T-helper 22 cell (primary cell): ENCODE measurements around the gene YWHAE.
A peak's percentile ranks its signal among the peaks of the same experiment; 100 is the strongest.
"Not testable (repeated sequence)": the region's sequence is repeated elsewhere in the genome, so short reads cannot be mapped to it uniquely, and the experiment has no call there.

ENCODE experiments used
- DNase-seq: peaks from one replicate; pipeline ENCODE4 v3.0.0-alpha.2; 2020; ENCODE audit warnings: low read depth

YWHAE gene

DNA sequence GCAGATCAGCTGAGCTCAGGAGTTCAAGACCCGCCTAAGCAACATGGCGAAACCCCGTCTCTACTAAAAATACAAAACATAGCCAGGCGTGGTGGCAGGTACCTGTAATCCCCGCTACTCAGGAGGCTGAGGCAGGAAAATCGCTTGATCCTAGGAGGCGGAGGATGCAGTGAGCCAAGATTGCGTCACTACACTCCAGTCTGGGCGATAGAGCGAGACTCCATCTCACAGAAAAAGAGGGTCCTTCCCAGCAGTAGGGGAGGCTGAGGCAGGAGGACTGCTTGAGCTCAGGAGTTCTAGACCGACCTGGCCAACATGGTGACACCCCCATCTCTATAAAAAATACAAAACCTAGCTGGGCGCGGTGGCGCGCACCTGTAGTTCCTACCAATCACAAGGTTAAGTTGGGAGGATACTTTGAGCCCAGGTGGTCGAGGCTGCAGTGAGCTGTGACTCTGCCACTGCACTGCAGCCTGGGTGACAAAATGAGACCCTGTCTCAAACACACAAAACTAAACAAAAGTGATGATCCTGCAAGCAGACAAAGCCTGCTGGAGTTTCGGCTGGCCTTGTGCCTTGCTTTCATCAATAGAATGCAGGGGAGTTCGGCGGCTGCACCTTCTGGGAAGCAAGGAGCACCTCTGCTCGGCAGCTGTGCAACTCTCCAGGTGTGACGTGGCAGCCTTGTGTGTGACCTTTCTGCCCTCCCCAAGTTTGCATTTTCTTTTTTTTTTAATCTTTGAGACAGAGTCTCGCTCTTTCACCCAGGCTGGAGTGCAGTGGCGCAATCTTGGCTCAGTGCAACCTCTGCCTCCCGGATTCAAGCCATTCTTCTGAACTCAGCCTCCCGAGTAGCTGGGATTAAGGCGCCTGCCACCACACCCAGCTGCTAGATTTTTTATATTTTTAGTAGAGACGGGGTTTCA lies 12.4 kb upstream of the YWHAE start:
- DNase-seq = no peak

DNA sequence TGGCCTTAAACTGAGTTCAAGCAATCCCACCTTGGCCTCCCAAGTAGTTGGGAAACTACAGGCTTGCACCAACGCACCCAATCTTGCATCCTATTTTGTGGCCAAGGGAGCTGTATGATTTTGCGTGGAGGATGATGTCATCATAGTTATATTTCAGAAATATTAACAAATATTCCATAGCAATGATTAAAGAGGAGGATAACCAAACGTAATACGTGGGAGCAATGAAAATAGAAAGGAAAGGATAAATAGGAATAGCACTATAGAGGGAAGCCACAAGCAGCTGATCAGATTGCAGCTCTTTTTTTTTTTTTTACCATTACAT lies 2.2 kb upstream of the YWHAE start:
- no peak for DNase-seq

DNA sequence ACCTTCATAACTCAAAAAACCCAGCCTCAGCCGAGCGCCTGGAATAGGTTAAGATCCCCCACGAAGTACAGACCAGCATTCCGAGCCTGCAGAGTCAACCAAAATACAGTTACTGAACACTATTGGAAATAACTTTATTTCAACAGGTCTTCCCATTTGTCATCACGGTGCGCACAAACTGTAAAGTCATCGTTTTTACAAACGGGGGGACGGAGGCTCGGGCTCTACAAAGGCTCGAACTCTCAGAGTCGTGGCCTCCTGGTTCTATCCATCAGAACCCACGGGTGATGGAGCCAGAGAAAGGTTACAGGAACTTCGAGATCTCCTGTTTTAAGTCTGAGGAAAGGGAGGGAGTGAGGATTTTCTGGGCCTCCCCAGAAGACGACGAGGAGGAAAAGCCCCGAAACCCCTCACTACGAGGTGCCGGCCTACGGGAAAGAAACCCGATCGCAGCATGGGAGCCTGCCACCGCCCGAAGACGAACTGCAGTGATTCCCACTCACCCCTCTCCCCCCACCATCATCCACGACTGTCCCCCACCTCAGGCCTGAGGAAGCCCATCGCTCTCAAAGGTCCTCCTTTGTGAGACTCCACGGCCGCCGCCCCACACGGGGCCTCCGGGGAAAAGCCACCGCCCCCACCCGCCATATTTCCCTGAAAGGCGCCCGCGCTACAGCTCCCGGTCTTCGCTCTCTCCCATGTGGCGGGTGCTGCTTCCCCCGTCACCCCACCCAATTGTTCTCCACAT lies 917 bp downstream of the YWHAE start:
- no peak for DNase-seq

DNA sequence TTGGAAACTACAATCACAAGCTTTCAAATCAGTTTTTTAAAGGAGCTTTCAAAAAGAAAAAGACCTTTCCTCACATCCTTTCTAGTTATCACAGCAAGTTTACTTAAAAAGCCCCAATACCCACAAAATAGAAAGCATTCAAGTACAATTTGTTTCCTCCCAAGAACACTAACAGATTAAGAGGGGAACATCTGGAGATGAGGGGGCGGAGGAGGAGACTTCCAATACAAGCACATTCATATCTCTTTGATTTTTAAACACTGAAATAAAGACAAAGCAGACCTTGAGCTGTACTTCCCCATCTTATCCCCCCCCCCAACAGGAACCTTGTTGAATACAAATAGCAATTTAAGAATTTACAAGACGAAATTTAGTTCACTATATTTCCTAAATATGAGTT lies 2.0 kb downstream of the YWHAE start:
- no peak for DNase-seq

DNA sequence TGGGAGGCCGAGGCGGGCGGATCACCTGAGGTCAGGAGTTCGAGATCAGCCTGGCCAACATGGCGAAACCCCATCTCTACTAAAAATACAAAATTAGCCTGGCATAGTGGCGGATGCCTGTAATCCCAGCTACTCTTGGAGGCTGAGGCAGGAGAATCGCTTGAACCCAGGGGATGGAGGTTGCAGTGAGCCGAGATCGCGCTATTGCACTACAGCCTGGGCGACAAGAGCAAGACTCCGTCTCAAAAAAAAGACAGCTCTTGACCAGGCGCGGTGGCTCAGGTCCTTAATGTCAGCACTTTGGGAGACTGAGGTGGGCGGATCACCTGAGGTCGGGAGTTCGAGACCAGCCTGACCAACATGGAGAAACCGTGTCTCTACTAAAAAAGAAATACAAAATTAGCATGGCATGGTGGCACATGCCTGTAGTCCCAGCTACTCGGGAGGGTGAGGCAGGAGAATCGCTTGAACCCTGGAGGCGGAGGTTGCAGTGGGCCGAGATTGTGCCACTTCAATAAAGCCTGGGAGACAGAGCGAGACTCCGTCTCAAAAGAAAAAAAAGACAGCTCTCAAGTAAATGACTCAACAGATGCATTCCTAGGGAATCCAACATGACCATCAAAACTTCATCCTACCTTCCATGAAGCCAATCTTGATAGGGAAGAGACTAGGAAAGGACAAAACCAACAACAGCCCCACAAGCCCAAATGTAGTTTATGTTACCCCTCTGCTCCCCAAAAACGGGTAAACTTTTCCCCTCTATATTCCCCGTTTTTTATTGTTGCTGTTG lies 4.0 kb downstream of the YWHAE start:
- not testable (repeated sequence) for DNase-seq

DNA sequence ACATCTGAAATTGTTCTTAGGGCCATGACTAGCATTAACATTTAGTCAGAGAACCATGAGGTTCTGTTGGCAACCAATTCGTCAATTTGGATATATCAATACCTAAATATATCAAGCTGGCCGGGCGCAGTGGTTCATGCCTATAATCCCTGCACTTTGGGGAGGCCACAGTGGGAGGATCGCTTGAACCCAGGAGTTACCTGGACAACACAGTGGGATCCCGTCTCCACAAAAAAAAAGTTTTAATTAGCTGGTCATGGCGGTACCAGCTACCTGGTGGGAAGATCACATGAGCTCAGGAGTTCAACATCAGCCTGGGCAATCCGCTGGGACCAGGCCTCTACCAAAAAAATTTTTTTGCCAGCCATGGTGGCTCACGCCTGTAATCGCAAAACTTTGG lies 8.4 kb downstream of the YWHAE start:
- DNase-seq = no peak

DNA sequence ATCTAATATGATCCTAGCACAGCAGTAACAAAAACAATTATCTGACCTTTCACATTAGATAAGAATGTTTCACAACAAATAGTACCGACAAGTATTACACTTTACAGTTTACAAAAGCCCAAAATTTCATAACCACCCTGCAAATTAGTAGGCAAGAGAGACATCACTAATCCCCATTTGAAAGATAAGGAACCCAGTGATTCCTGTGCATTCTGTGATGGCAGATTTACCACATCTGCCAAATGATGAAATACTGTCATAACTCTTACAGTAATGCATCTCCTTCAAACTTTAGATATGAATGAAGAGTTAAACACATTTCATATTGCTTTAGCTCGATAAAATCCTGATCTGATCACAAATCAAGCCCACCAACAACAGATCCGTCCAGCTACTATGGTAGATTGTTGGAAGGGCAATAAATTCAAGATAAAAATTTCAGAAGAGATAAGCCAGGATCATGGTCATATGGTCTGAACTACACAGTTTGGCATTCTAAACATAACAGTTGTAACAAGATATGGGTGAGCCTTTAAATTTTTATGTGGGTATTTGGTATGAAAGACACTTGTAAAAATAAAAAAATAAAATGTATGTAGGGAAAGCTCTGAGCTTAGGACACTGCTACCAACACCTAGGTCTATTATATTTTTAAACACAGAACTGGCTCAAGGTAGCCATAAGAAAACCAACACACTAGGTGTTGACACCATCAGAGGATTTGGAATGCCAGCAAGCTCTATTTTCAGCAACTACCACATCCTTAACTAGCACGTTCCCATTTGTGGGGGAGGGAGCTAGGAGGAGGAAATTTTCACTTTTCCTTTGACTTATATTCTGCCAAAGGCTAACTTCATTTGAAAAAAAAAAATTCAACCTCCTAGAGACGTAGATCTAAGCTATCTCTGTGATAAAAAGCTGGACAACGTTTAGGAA lies 9.3 kb downstream of the YWHAE start:
- DNase-seq = no peak

DNA sequence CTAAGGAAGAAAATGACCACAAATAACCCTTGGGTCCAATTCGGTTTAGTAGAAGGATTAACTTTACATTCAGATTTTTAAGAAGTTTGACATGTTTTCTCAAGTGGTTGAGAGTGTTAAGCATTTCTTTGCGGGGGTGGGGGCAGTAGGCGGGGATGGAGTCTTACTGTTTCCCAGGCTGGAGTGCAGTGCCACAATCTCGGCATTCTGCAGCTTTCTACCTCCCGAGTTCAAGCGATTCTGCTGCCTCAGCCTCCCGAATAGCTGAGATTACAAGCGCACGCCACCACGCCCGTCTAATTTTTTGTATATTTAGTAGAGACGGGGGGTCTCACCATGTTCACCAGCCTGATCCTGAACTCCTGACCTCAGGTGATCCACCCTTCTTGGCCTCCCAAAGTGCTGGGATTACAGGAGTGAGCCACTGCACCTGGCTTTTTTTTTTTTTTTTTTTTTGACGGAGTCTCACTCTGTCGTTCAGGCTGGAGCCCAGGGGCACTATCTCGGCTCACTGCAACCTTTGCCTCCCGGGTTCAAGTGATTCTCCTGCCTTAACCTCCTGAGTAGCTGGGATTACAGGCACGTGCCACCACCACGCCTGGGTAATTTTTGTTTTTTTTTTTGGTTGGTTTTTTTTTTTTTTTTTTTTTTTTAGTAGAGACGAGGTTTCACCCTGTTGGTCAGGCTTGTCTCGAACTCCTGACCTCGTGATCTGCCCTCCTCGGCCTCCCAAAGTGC lies 12.4 kb downstream of the YWHAE start:
- DNase-seq = not testable (repeated sequence)

DNA sequence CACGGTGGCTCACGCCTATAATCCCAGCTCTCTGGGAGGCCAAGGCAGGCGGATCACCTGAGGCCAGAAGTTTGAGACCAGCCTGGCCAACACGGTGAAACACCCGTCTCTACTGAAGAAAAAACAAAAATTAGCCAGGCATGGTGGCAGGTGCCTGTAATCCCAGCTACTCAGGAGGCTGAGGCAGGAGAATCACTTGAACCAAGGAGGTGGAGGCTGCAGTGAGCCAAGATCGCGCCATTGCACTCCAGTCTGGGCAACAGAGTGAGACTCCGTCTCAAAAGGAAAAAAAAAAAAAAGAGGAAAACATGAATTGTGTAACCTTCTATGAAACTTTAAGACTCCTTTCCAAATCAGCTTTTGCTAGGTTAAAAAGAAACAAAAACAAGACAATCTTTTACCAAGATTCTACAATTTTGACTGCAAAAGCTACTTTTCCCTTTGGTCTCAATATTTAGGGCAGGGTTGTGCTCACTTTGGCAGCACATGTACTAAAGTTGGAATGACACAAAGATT lies 13.3 kb downstream of the YWHAE start:
- not testable (repeated sequence) for DNase-seq

DNA sequence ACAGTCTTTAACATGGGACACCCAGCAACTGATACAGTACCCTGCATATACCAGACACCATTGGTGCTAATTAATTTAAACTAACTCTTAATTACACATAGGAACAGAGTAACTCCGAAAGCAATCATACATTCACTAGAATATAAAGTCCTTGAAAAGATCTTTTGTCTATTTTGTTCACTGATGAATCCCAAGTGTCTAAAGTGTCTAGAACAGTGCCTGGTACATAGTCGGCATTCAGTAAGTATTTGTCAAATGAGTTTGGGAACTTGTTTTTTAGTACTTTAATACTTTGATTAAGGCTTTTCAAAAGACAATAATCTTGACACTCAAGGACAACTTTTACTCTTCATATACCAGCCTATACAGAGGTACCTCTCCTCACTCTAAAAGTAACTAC lies 13.8 kb downstream of the YWHAE start:
- no peak for DNase-seq

DNA sequence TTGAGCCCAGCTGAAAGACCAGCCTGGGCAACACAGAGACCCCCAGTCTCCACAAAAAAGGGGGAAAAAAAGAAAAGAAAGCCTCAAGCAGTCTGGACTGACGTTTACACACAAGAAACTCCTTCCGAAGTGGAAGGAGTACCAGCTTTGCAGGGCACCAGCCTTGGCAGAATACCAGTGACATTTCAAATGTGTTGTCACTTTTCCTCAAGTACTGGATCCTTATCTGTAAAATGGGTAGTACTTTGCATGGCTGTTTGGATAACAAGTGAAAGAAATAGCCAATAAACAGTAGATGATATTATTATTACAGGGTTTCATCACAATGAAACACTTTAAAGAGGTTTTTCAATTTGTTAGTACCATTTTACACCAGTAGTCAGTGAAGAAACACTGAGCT lies 14.2 kb downstream of the YWHAE start:
- DNase-seq = no peak

DNA sequence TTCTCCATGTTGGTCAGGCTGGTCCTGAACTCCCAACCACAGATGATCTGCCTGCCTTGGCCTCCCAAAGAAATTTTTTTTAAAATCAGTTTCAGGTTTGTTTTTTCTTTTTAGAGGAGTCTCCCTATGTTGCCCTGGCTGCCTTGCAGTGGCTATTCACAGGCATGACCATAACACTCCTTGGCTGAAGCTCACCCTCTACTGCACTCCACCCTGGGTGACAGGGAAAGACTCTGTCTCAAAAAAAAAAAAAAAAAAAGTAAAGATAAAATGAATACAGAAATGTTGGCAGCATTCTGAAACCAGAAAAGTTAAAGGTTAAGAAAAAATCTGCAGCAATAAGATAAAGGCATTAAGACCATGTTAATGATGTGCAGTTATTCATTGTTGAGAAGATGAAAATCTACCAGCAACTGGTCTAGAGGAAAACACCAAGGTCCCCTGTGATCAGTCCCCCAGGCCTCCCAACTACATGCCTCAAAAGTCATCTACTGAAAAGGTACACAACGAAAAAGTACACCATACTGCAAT lies 15.1 kb downstream of the YWHAE start:
- DNase-seq = no peak

DNA sequence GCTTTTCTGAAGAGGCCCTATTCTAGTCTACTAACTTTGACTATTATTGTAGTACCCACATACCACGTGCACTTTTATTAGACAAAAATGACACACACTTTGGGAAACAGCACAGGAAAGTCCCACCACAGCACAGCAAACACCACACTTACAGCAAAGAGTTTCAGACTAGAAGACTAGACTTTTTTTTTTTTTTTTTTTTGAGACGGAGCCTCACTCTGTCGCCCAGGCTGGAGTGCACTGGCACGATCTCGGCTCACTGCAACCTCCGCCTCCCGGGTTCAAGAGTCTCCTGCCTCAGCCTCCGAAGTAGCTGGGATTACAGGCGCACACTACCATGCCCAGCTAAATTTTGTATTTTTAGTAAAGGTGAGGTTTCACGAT lies 20.1 kb downstream of the YWHAE start:
- DNase-seq = peak; percentile 37

DNA sequence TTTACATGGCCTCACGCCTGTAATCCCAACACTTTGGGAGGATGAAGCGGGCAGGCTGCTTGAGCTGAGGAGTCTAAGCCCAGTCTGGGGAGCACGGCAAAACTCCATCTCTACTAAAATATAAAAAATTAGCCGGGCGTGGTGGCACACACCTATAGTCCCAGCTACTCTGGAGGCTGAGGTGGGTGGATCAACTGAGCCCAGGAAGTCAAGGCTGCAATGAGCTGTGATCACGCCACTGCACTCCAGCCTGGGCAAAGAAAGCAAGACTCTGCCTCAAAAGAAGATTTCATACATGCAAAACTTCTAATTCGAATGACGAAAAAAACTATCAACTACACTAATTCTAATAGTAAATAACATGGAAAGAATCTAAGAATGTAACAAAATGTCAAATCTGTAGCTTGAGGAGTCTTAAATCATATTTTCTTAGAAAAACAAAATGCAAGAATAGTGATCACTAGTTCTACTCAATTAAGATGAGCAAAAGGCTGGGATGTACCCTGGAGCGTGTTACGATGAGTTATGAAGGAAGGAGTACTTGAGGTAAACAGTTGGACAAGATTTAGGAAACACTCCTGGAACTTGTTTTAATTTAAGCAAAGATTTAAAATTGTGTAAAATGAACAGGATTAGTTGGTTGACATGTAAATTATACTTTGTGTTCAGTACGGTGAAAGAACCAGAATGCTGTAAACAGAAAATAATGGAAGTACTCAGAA lies 20.7 kb downstream of the YWHAE start:
- no peak for DNase-seq

DNA sequence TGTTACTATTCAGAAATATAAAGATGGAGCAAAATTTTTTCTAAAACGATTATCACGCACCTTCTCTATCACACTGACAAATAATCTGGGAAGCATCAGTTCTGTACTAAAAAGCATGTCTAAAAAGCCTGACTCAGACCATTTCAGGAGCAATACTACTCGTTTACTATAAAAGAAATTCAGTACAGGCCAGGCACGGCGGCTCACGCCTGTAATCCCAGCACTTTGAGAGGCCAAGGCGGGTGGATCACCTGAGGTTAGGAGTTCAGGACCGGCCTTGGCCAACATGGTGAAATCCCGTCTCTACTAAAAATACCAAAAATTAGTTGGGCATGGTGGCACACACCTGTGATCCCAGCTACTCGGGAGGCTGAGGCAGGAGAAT lies 21.6 kb downstream of the YWHAE start:
- not testable (repeated sequence) for DNase-seq

DNA sequence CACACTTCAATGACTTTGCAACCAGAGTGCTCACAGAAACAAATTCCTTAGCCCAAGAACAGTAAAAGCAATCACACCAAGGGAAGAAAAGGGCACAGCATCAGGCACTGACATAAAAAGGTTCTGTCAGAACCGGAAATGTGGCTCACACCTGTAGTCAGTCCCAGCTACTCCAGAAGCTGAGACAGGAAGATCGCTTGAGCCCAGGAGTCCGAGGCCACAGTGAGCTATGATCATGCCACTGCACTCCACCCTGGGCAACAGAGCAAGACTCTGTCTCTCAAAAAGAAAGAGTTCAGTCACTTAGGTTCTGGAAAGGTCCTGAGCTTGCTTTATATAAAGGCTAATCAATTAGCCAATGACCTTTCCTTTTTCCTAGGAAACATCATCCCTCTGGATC lies 22.7 kb downstream of the YWHAE start:
- DNase-seq = no peak

DNA sequence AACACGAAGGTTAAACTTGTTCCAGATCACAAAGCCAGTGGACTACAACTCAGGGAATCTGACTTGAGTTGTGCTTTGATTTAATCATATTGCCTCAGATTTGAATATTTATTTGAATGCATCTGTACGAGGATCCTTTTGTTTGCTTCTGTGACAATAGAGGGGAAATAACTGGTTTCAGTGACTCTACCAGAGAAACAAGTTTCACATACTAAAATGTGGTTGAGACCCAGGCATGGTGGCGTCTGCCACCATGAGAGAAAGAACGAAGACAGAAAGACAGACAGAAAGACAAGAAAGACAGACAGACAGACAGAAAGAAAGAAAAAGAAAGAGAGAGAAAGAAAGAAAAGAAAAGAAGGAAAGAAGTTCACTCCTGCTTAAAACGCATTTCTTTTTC lies 24.0 kb downstream of the YWHAE start:
- DNase-seq = no peak

DNA sequence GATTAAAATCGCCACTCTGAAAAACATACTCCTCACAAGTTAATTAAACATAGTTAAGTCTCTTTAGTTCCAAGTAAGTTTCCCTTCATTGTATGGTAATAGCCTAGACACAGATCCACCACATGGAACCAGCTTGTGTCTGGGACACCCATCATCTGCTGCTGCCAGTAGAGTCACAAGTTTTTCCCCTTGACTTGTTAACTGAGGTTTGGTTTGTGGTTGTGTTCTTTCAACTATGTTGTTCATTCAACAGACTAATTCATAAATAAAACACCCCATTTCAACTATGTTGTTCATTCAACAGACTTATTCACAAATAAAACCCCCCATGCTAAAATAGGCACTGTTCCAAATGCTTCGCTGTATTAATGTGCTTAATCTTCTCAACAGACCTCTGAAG lies 24.4 kb downstream of the YWHAE start:
- no peak for DNase-seq

DNA sequence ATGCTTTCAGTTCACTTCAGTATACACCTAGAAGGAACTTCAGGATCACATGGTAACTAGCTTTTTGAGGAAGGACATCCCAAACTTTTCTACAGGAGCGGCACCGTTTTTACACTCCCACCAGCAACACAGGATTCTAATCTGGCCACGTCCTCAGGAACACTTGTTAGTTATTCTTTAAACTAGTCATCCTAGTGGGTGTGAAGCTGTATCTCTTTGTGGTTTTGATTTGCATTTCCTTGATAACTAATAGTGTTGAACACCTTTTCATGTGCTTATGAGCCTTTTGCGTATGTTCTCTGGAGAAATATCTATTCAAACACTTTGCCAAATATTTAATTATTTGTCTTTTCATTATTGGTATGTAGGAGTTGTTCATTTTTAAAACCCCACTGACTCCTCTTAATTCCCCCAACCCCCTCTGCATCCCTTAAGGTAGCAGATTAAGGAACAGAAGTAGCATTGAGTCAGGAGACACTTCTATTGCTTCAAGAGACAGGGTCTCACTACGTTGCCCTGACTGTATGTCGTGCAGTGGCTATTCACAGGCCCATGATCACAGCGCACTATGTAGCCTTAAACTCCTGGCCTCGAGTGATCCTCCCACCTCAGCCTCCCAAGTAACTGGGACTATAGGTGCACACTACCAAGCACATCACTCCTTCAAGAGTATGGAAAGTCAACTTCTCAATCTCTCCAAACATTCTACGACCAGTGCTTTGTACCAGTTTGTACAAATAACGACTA lies 25.4 kb downstream of the YWHAE start:
- DNase-seq = no peak
